Bronchial epithelial cell (primary cell): Measurements from ENCODE around the gene ARSI. TPM values are rescaled to one million over a fixed set of nuclear protein-coding genes. Genes with fewer than 3 reads are reported as not detected.

Experiments
- DNase-seq: peaks from one replicate; pipeline ENCODE4 v3.0.0-alpha.2; 2010; ENCODE audit warnings: low read depth
- FAIRE-seq: peaks from 2 replicates; lab custom pipeline; 2011; peaks lifted over from hg19 to GRCh38; lab: Jason Lieb, UNC
- H3K27me3 ChIP-seq: 2 replicates; pipeline ENCODE4 v1.5.1; 2011; ENCODE audit warnings: low read length; ENCODE audit not compliant: control insufficient read depth, insufficient read depth
- H3K36me3 ChIP-seq: 2 replicates; pipeline ENCODE4 v1.5.1; 2011; ENCODE audit warnings: low read length; ENCODE audit not compliant: control insufficient read depth, insufficient read depth
- H3K4me3 ChIP-seq: 2 replicates; pipeline ENCODE4 v1.5.1; 2011; ENCODE audit warnings: mild to moderate bottlenecking, low read depth, low read length, control low read depth
- CTCF ChIP-seq: IDR thresholded peaks from 2 replicates; pipeline ENCODE4 v1.5.1; 2011; ENCODE audit warnings: mild to moderate bottlenecking, moderate library complexity, low read length, control low read depth, inconsistent platforms; ENCODE audit not compliant: insufficient read depth, severe bottlenecking
- total RNA-seq: library from RNA; depleted of rRNA; stranded (reverse); fragments of >200 nt; gene quantifications from 2 replicates; pipeline ENCODE4 v1.2.1, GENCODE V29; 2014

Gene ARSI
- total RNA-seq, 1 donor from 2014 or later, result 5.8 TPM

- FAIRE-seq, result no peak
- no peaks in the 10 kb centered on the region for H3K27me3 ChIP-seq
- peak; percentile 93 for DNase-seq
- no peak overlapping the region for H3K4me3 ChIP-seq
- no peak for TF ChIP-seq CTCF
- H3K36me3 ChIP-seq, result no peaks in the 10 kb centered on the region
Measured at GRCh38 chr5:150320044-150320613, 17.4 kb upstream of the ARSI start.

GRCh38 chr5:150319484-150319790 lies 16.7 kb upstream of the ARSI start:
- Histone ChIP-seq H3K27me3 (no peaks in the 10 kb centered on the region), H3K4me3 (no peak overlapping the region), H3K36me3 (no peaks in the 10 kb centered on the region)
- no peak for DNase-seq
- TF ChIP-seq CTCF, result no peak
- FAIRE-seq, result no peak

GRCh38 chr5:150318613-150319483 lies 16.1 kb upstream of the ARSI start:
- Histone ChIP-seq H3K4me3 (no peak overlapping the region), H3K36me3 (no peaks in the 10 kb centered on the region), H3K27me3 (no peaks in the 10 kb centered on the region)
- FAIRE-seq (peak; percentile 50), DNase-seq (peak; percentile 98)
- TF ChIP-seq CTCF, result no peak

GRCh38 chr5:150317048-150318003 lies 14.6 kb upstream of the ARSI start:
- Histone ChIP-seq H3K4me3 (no peak overlapping the region), H3K36me3 (no peaks in the 10 kb centered on the region), H3K27me3 (no peaks in the 10 kb centered on the region)
- no peak for TF ChIP-seq CTCF
- DNase-seq (peak; percentile 95), FAIRE-seq (peak; percentile 76)

- FAIRE-seq, result no peak
- no peak for TF ChIP-seq CTCF
- no peaks in the 10 kb centered on the region for H3K27me3 ChIP-seq
- H3K36me3 ChIP-seq, result no peaks in the 10 kb centered on the region
- no peak overlapping the region for H3K4me3 ChIP-seq
- no peak for DNase-seq
Measured at GRCh38 chr5:150316320-150316719, 13.6 kb upstream of the ARSI start.
